GM12892 (cell line): Measurements from ENCODE around the gene PDSS2.

Source experiments
- POLR2A ChIP-seq: IDR thresholded peaks from 2 replicates; pipeline ENCODE4 v1.6.1; 2011; ENCODE audit warnings: low read depth, low read length, control low read depth
- POLR2AphosphoS5 ChIP-seq: IDR thresholded peaks from 2 replicates; pipeline ENCODE4 v1.6.1; 2011; ENCODE audit warnings: low read depth, low read length, control low read depth

DNA sequence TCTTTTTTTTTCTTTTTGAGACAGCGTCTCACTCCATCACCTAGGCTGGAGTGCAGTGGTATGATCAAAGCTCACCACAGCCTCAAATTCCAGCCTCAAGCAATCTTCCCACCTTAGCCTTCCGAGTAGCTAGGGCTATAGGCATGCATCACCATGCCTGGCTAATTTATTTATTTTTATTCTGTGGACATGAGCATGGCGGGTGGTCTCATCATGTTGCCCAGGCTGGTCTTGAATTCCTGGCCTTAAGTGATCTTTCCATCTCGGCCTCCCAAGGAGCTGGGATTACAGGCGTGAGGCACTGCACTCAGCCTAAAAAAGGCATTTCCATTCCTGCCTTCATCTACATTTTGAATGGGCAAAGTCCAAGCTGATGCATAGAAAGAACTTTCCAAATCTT, 287.9 kb downstream of the PDSS2 start:
- TF ChIP-seq POLR2A (no peak), POLR2AphosphoS5 (no peak)
